Stomach (tissue), 9 donors: ENCODE measurements around the gene CTSL. TPM values are rescaled to one million over a fixed set of nuclear protein-coding genes. Genes with fewer than 3 reads are reported as not detected.
"Not testable (repeated sequence)": the region's sequence is repeated elsewhere in the genome, so short reads cannot be mapped to it uniquely, and the experiment has no call there.

Experiments used
- DNase-seq, 2 donors: peaks; one replicate each; pipeline versions ENCODE4 v3.0.0 to v3.0.0-alpha.2; 2013 to 2019
- H3K27ac ChIP-seq, 5 donors: fragments of 200-600 bp in 4 of 5; sonication (generic) in 4 of 5; one replicate each; pipeline ENCODE4 v1.5.1; 2013 to 2019; ENCODE audit warnings: mild to moderate bottlenecking in 1 of 5, moderate library complexity in 1 of 5
- H3K27me3 ChIP-seq, 3 donors: fragments of 200-600 bp; sonication (generic); one replicate each; pipeline ENCODE4 v1.5.1; 2017 to 2019; ENCODE audit warnings: mixed run types in 1 of 3
- H3K36me3 ChIP-seq, 4 donors: fragments of 200-600 bp; sonication (generic); 1 replicate in 3 of 4; 2 replicates in 1 of 4; pipeline ENCODE4 v1.5.1; 2016 to 2019
- H3K4me1 ChIP-seq, 4 donors: fragments of 200-600 bp; sonication (generic); one replicate each; pipeline ENCODE4 v1.5.1; 2016 to 2019
- H3K4me3 ChIP-seq, 4 donors: fragments of 200-600 bp; sonication (generic) in 3 of 4; one replicate each; pipeline ENCODE4 v1.5.1; 2016 to 2019; ENCODE audit warnings: mild to moderate bottlenecking in 1 of 4
- H3K9me3 ChIP-seq, 4 donors: fragments of 200-600 bp; sonication (generic); one replicate each; pipeline ENCODE4 v1.5.1; 2016 to 2019
- CTCF ChIP-seq, 7 experiments: fragments of 450-650 bp in 4 of 7; fragments of 200-600 bp in 3 of 7; sonication (generic) in 3 of 7; IDR thresholded peaks; one replicate each; pipeline ENCODE4 v1.5.1; 2016 to 2019; ENCODE audit warnings: antibody characterized with exemption in 7 of 7, control low read depth in 2 of 7, mild to moderate bottlenecking in 1 of 7
- EP300 ChIP-seq: sonication (generic); formaldehyde crosslinking; IDR thresholded peaks from one replicate; pipeline ENCODE4 v1.6.1; 2017; ENCODE audit warnings: antibody characterized with exemption
- POLR2A ChIP-seq, 4 donors: fragments of 450-650 bp; IDR thresholded peaks; one replicate each; pipeline ENCODE4 v1.6.1; 2016; ENCODE audit warnings: antibody characterized with exemption in 4 of 4, control low read depth in 2 of 4, mild to moderate bottlenecking in 1 of 4, moderate library complexity in 1 of 4
- POLR2AphosphoS5 ChIP-seq, 3 donors: sonication (generic); formaldehyde crosslinking; IDR thresholded peaks; one replicate each; pipeline ENCODE4 v1.6.1; 2016; ENCODE audit warnings: antibody characterized with exemption in 3 of 3
- WGBS, 5 donors: extraction: QIAGEN DNeasy Blood & Tissue Kit in 3 of 5; methylation state at CpG; one replicate each; pipeline versions ENCODE4 v1.1.5 to v1.1.7; 2013 to 2018; 5-methylcytosine and 5-hydroxymethylcytosine counted together
- intact Hi-C: fragments of 100-400 bp; cut with DNase I; formaldehyde crosslinking; loops from one replicate; pipeline ENCODE4 v1.15.1; 2023; ENCODE audit warnings: low total_unique reads
- polyA plus RNA-seq, 3 donors: library from polyadenylated mRNA; stranded (reverse); fragments of 200-250 nt; gene quantifications; one replicate each; pipeline ENCODE4 v1.2.3, GENCODE V29; 2013
- total RNA-seq, 5 donors: library from RNA; depleted of rRNA; stranded (reverse); fragments of >200 nt; gene quantifications; one replicate each; pipeline versions ENCODE4 v1.1.0 to v1.2.3, GENCODE V29; 2014 to 2016
- donor health status: healthy with polysubstance abuse.
- donor health status: Bipolar disorder and iron deficiency.
- donor health status: healthy.

The CTSL gene
- total and polyA plus RNA-seq, 8 donors, result 4.9 to 104 (median 34.4) TPM

- H3K27me3 ChIP-seq, result peaks cover 0 to 6% (median 0%) of the 10 kb centered on the region in 3 donors
- H3K9me3 ChIP-seq, result peaks cover 0 to 9% (median 2%) of the 10 kb centered on the region in 4 donors
- DNase-seq, result no peak
- intact Hi-C loops, result no loop called here
- no peaks in the 10 kb centered on the region for H3K4me1 ChIP-seq
- WGBS, 5 donors, result 44 to 85% (median 67%) methylated on average over 1 to 2 of the region's 2 CpGs
- no peak for TF ChIP-seq EP300
- H3K36me3 ChIP-seq, result no peaks in the 10 kb centered on the region
- no peak overlapping the region for H3K27ac ChIP-seq
- no peak overlapping the region for H3K4me3 ChIP-seq
These were observed 24.8 kb downstream of the CTSL start for GRCh38 chr9:87750726-87751125.

GRCh38 chr9:87751423-87751822, 25.5 kb downstream of the CTSL start:
- H3K36me3 ChIP-seq, result no peaks in the 10 kb centered on the region
- intact Hi-C loops, result no loop called here
- DNase-seq, result no peak
- no peak for TF ChIP-seq POLR2AphosphoS5 (IDR thresholded peaks at IDR 0.05)
- no peak for TF ChIP-seq EP300
- no peak for TF ChIP-seq CTCF (IDR thresholded peaks at IDR 0.05)
- TF ChIP-seq POLR2A (IDR thresholded peaks at IDR 0.05), result no peak
- no peaks in the 10 kb centered on the region for H3K4me1 ChIP-seq
- no peak overlapping the region for H3K27ac ChIP-seq
- H3K9me3 ChIP-seq, result peaks cover 0 to 9% (median 2%) of the 10 kb centered on the region in 4 donors
- no peak overlapping the region for H3K4me3 ChIP-seq
- peaks cover 0 to 6% (median 0%) of the 10 kb centered on the region in 3 donors for H3K27me3 ChIP-seq
- 69 to 77% (median 75%) methylated on average over 3 of the region's 3 CpGs for WGBS, 5 donors

GRCh38 chr9:87751868-87752267, 25.9 kb downstream of the CTSL start:
- TF ChIP-seq EP300, result no peak
- no peak for TF ChIP-seq POLR2A (IDR thresholded peaks at IDR 0.05)
- no peak for TF ChIP-seq POLR2AphosphoS5 (IDR thresholded peaks at IDR 0.05)
- no peak for TF ChIP-seq CTCF (IDR thresholded peaks at IDR 0.05)
- no peaks in the 10 kb centered on the region for H3K4me1 ChIP-seq
- no peaks in the 10 kb centered on the region for H3K36me3 ChIP-seq
- WGBS, 5 donors, result 26 to 62% (median 42%) methylated on average over 2 to 4 of the region's 4 CpGs
- H3K9me3 ChIP-seq, result peaks cover 0 to 9% (median 2%) of the 10 kb centered on the region in 4 donors
- DNase-seq, result no peak
- intact Hi-C loops, result no loop called here
- peaks cover 0 to 6% (median 0%) of the 10 kb centered on the region in 3 donors for H3K27me3 ChIP-seq
- no peak overlapping the region for H3K27ac ChIP-seq
- no peak overlapping the region for H3K4me3 ChIP-seq

GRCh38 chr9:87753313-87753712, 27.4 kb downstream of the CTSL start:
- H3K9me3 ChIP-seq, result peaks cover 0 to 9% (median 2%) of the 10 kb centered on the region in 4 donors
- no peaks in the 10 kb centered on the region for H3K27me3 ChIP-seq
- H3K27ac ChIP-seq, result no peak overlapping the region
- TF ChIP-seq CTCF (IDR thresholded peaks at IDR 0.05) (no peak), POLR2AphosphoS5 (IDR thresholded peaks at IDR 0.05) (no peak), POLR2A (IDR thresholded peaks at IDR 0.05) (no peak), EP300 (no peak)
- no peaks in the 10 kb centered on the region for H3K36me3 ChIP-seq
- no peak for DNase-seq
- WGBS, 5 donors, result 45 to 76% (median 66%) methylated on average over 2 of the region's 2 CpGs
- intact Hi-C loops, result no loop called here
- no peaks in the 10 kb centered on the region for H3K4me1 ChIP-seq
- no peak overlapping the region for H3K4me3 ChIP-seq

GRCh38 chr9:87758330-87758729, 32.4 kb downstream of the CTSL start:
- intact Hi-C loops, H3K4me1 ChIP-seq, H3K9me3 ChIP-seq: not testable (repeated sequence)

GRCh38 chr9:87759980-87760379, 34.1 kb downstream of the CTSL start:
- H3K4me3 ChIP-seq, H3K4me1 ChIP-seq, H3K27ac ChIP-seq, DNase-seq, intact Hi-C loops, H3K9me3 ChIP-seq, H3K36me3 ChIP-seq: not testable (repeated sequence)
- peaks cover 0 to 10% (median 0%) of the 10 kb centered on the region in 3 donors for H3K27me3 ChIP-seq

More at GRCh38 chr9:87758330-87758729, 32.4 kb downstream of the CTSL start:
- H3K4me3 ChIP-seq, H3K27ac ChIP-seq, DNase-seq, H3K27me3 ChIP-seq, H3K36me3 ChIP-seq: not testable (repeated sequence)
- WGBS, 5 donors, result 80 to 100% (median 95%) methylated on average over 5 to 22 of the region's 24 CpGs; no CpG with 5 or more reads in 1 of the 5 donors
